IMR-90 (cell line): ENCODE results near the gene FAM47E. TPM values are rescaled to one million over a fixed set of nuclear protein-coding genes. Genes with fewer than 3 reads are reported as not detected.

Experiments used
- ATAC-seq: fragments of 200-7000 bp; cut with Tn5 transposase; 2 replicates; pipeline ENCODE4 v1.9.1; 2020; ENCODE audit warnings: low read depth, mild to moderate bottlenecking, moderate library complexity
- Bru-seq: library from RNA; stranded (reverse); fragments of 400-500 nt; gene quantifications from one replicate; lab custom pipeline; 2021; lab: Mats Ljungman, UMichigan
- BruChase-seq, 2 experiments: library from RNA; stranded (reverse); fragments of 400-500 nt; gene quantifications; one replicate each; lab custom pipeline; 2021; lab: Mats Ljungman, UMichigan
- BruUV-seq: library from RNA; stranded (reverse); fragments of 400-500 nt; replicated peaks from 2 replicates; lab custom pipeline; 2021; lab: Mats Ljungman, UMichigan
- CTCF ChIA-PET: fragments of 300-600 bp; formaldehyde crosslinking; extraction: SDS; loops from one replicate; lab custom pipeline; 2021; ENCODE audit warnings: antibody characterized with exemption; lab: Yijun Ruan, JAX
- POLR2A ChIA-PET: fragments of 300-600 bp; sonication (Branson Sonifier 250); formaldehyde crosslinking; loops from one replicate; lab custom pipeline; 2022; ENCODE audit warnings: antibody characterized with exemption; ENCODE audit not compliant: unreplicated experiment; lab: Charles Lee
- DNase-seq: peaks from one replicate; pipeline ENCODE4 v3.0.0; 2013
- H2AFZ ChIP-seq: replicated peaks from 2 replicates; pipeline ENCODE3; 2013; ENCODE audit warnings: low read length, mild to moderate bottlenecking; ENCODE audit not compliant: poor library complexity
- H2AK5ac ChIP-seq: 2 replicates; pipeline ENCODE4 v1.6.1; 2013; ENCODE audit warnings: low read depth, low read length, inconsistent platforms
- H2AK9ac ChIP-seq: replicated peaks from 2 replicates; pipeline ENCODE3; 2013; ENCODE audit warnings: mild to moderate bottlenecking, low read depth, low read length, moderate library complexity; ENCODE audit not compliant: poor library complexity
- H2BK120ac ChIP-seq: 2 replicates; pipeline ENCODE4 v1.6.1; 2013; ENCODE audit warnings: low read depth, low read length, inconsistent platforms
- H2BK15ac ChIP-seq: 3 replicates; pipeline ENCODE4 v1.6.1; 2013; ENCODE audit warnings: low read depth, low read length, inconsistent platforms
- H2BK20ac ChIP-seq: 2 replicates; pipeline ENCODE4 v1.6.1; 2013; ENCODE audit warnings: low read depth, mild to moderate bottlenecking, inconsistent platforms, low read length, moderate library complexity
- H2BK5ac ChIP-seq: 2 replicates; pipeline ENCODE4 v1.6.1; 2013; ENCODE audit warnings: mild to moderate bottlenecking, low read depth, low read length, inconsistent platforms; ENCODE audit not compliant: poor library complexity, severe bottlenecking
- H3K14ac ChIP-seq: replicated peaks from 2 replicates; pipeline ENCODE4 v1.6.1; 2013; ENCODE audit warnings: low read depth, low read length, inconsistent platforms
- H3K18ac ChIP-seq: 2 replicates; pipeline ENCODE4 v1.6.1; 2013; ENCODE audit warnings: low read depth, low read length, control low read depth
- H3K23ac ChIP-seq: 2 replicates; pipeline ENCODE4 v1.6.1; 2013; ENCODE audit warnings: low read depth, low read length, inconsistent platforms
- H3K27ac ChIP-seq: 2 replicates; pipeline ENCODE4 v1.5.1; 2013; ENCODE audit warnings: mild to moderate bottlenecking, control low read depth, low read length; ENCODE audit not compliant: insufficient read depth
- H3K27me3 ChIP-seq: 2 replicates; pipeline ENCODE4 v1.6.1; 2013; ENCODE audit warnings: low read length; ENCODE audit not compliant: control insufficient read depth, insufficient read depth
- H3K36me3 ChIP-seq: 2 replicates; pipeline ENCODE4 v1.6.1; 2013; ENCODE audit warnings: low read length, mixed read lengths; ENCODE audit not compliant: control insufficient read depth, insufficient read depth
- H3K4ac ChIP-seq: 2 replicates; pipeline ENCODE4 v1.6.1; 2013; ENCODE audit warnings: low read depth, low read length, inconsistent platforms
- H3K4me1 ChIP-seq: 2 replicates; pipeline ENCODE4 v1.6.1; 2013; ENCODE audit warnings: low read length, mixed read lengths; ENCODE audit not compliant: control insufficient read depth, insufficient read depth
- H3K4me2 ChIP-seq: 2 replicates; pipeline ENCODE4 v1.6.1; 2013; ENCODE audit warnings: low read depth, mild to moderate bottlenecking, control low read depth, low read length, moderate library complexity
- H3K4me3 ChIP-seq: 2 replicates; pipeline ENCODE4 v1.5.1; 2013; ENCODE audit warnings: low read depth, mild to moderate bottlenecking, control low read depth, low read length, moderate library complexity; ENCODE audit not compliant: insufficient read depth
- H3K56ac ChIP-seq: 2 replicates; pipeline ENCODE4 v1.6.1; 2013; ENCODE audit warnings: low read length, inconsistent platforms; ENCODE audit not compliant: insufficient read depth; ENCODE audit errors: extremely low read depth
- H3K79me1 ChIP-seq, 2 experiments: 2 replicates each; pipeline ENCODE4 v1.6.1; 2013; ENCODE audit warnings: low read length in 2 of 2, inconsistent platforms in 1 of 2, low read depth in 1 of 2
- H3K9ac ChIP-seq: 2 replicates; pipeline ENCODE4 v1.6.1; 2013; ENCODE audit warnings: low read depth, low read length, control low read depth
- H3K9me1 ChIP-seq: 2 replicates; pipeline ENCODE4 v1.6.1; 2013; ENCODE audit warnings: low read length, inconsistent platforms; ENCODE audit not compliant: insufficient read depth
- H3K9me3 ChIP-seq: 2 replicates; pipeline ENCODE4 v1.6.1; 2013; ENCODE audit warnings: low read length; ENCODE audit not compliant: control insufficient read depth, insufficient read depth
- H4K20me1 ChIP-seq: 2 replicates; pipeline ENCODE4 v1.6.1; 2013; ENCODE audit warnings: low read length, inconsistent platforms; ENCODE audit not compliant: insufficient read depth
- H4K5ac ChIP-seq: 2 replicates; pipeline ENCODE4 v1.6.1; 2013; ENCODE audit warnings: mild to moderate bottlenecking, low read depth, low read length, control low read depth
- H4K8ac ChIP-seq, 2 experiments: 2 replicates each; pipeline ENCODE4 v1.6.1; 2013; ENCODE audit warnings: low read depth in 2 of 2, low read length in 2 of 2, control low read depth in 1 of 2, inconsistent platforms in 1 of 2
- H4K91ac ChIP-seq: 2 replicates; pipeline ENCODE4 v1.6.1; 2013; ENCODE audit warnings: low read depth, low read length, inconsistent platforms; ENCODE audit not compliant: insufficient read depth
- CTCF ChIP-seq: conservative IDR thresholded peaks from 2 replicates; pipeline ENCODE4 v1.5.1; 2012; ENCODE audit warnings: mild to moderate bottlenecking, low read depth, low read length, improper control_type of control experiment
- RFX5 ChIP-seq: IDR thresholded peaks from 2 replicates; pipeline ENCODE4 v1.8.0; 2012; ENCODE audit warnings: low read depth, mild to moderate bottlenecking, low read length, moderate library complexity
- SMC3 ChIP-seq: fragments of 150-350 bp; IDR thresholded peaks from 2 replicates; pipeline ENCODE4 v1.6.1; 2016; ENCODE audit warnings: low read depth, mild to moderate bottlenecking, antibody characterized with exemption, low read length, moderate library complexity
- WGBS, 2 experiments: methylation state at CpG; one replicate each; pipeline versions ENCODE4 v1.1.5 to v1.1.7; 2013; ENCODE audit warnings: missing lambda C conversion rate in 2 of 2; ENCODE audit not compliant: insufficient read length in 1 of 2; ENCODE audit errors: extremely low coverage in 2 of 2; 5-methylcytosine and 5-hydroxymethylcytosine counted together
- dilution Hi-C: fragments of 300-500 bp; cut with HindIII; formaldehyde crosslinking; loops from one replicate; pipeline ENCODE4 v1.14.3; 2018; ENCODE audit warnings: low sequenced_read_pairs; ENCODE audit not compliant: unreplicated experiment
- in situ Hi-C: fragments of 300-500 bp; cut with MboI; formaldehyde crosslinking; loops from 3 replicates; pipeline ENCODE4 v1.14.3; 2019; ENCODE audit warnings: low sequenced_read_pairs, inconsistent platforms, mixed read lengths
- intact Hi-C: fragments of 100-400 bp; cut with micrococcal nuclease; formaldehyde crosslinking; loops from 2 replicates; pipeline ENCODE4 v1.10.0; 2022
- long read RNA-seq: library from polyadenylated mRNA; unstranded; transcript quantifications from one replicate; pipeline ENCODE4 v2.0.0, GENCODE V29; 2021; ENCODE audit not compliant: unreplicated experiment
- polyA plus RNA-seq, 3 experiments: library from polyadenylated mRNA; depleted of rRNA; stranded (reverse); fragments of >200 nt; gene quantifications; 2 replicates each; pipeline ENCODE4 v1.2.3, GENCODE V29; 2012; ENCODE audit warnings: low replicate concordance in 1 of 3
- total RNA-seq: library from RNA; depleted of rRNA; stranded (reverse); fragments of >200 nt; gene quantifications from 2 replicates; pipeline ENCODE4 v1.2.3, GENCODE V29; 2012; rRNA removed

FAM47E gene
- under 0.01 TPM in 1 of 2 replicates, not detected in the other for total RNA-seq
- polyA plus RNA-seq (2012; rRNA removed): 0.05 TPM in 1 of 2 replicates, not detected in the other
- not detected in 2 replicates for polyA plus RNA-seq (2012; cell fraction: cytosol; rRNA removed)
- polyA plus RNA-seq (2012; cell fraction: nucleus; rRNA removed; ENCODE audit: low replicate concordance): 0.02 TPM in 1 of 2 replicates, not detected in the other
- percentile 8 among the genes with signal in this experiment for Bru-seq, nascent RNA
- percentile 15 among the genes with signal in this experiment for BruChase-seq, experiment 1, labeled RNA remaining after a 6-hour chase
- BruChase-seq, experiment 2, labeled RNA remaining after a 2-hour chase: percentile 18 among the genes with signal in this experiment
- long read RNA-seq: 0 reads

- Histone ChIP-seq H2BK20ac (no peak within 1 kb of the TSS), H4K91ac (no peak within 1 kb of the TSS), H4K20me1 (no peaks in the 10 kb centered on the region), H3K27ac (no peak within 1 kb of the TSS), H3K56ac (no peak within 1 kb of the TSS), H2AK5ac (no peak within 1 kb of the TSS), H2AK9ac (peak within 1 kb of the TSS; percentile 13), H3K27me3 (peaks cover 54% of the 10 kb centered on the region), H3K4ac (no peak within 1 kb of the TSS), H3K23ac (0 out of 2 replicates have a peak within 1 kb of the TSS, but pooled peaks have one; percentile 78), H3K4me2 (peak within 1 kb of the TSS; percentile 94), H3K18ac (no peak within 1 kb of the TSS), H3K9ac (no peak within 1 kb of the TSS), H4K5ac (no peak within 1 kb of the TSS), H3K9me1 (no peaks in the 10 kb centered on the region), H3K79me1 (no peaks in the 10 kb centered on the region), H3K36me3 (no peaks in the 10 kb centered on the region), H4K8ac (no peak within 1 kb of the TSS), H2BK15ac (no peak within 1 kb of the TSS), H3K14ac (no peak within 1 kb of the TSS), H3K4me1 (no peaks in the 10 kb centered on the region), H3K4me3 (peak within 1 kb of the TSS; percentile 47), H2BK120ac (no peak within 1 kb of the TSS), H2BK5ac (no peak within 1 kb of the TSS), H2AFZ (peak within 1 kb of the TSS; percentile 89), H3K9me3 (no peaks in the 10 kb centered on the region)
- DNase-seq: peak; percentile 6
- CTCF ChIA-PET: no interaction called here
- peak; percentile 79 for ATAC-seq
- in situ Hi-C loops (no loop called here), dilution Hi-C loops (no loop called here), intact Hi-C loops (loop anchor here (1.0 kb wide), 1 partner anchor 24 kb away; no protein-coding TSS in a partner anchor)
- TF ChIP-seq CTCF: 0 out of 2 replicates have a peak, but pooled peaks have one; percentile 12
- TF ChIP-seq RFX5: peak; percentile 80
- no peak for TF ChIP-seq SMC3
- 6% methylated on average over 20 of the region's 68 CpGs; no CpG with 5 or more reads in 1 of the 2 experiments for WGBS, 2 experiments
- no TSS peak for BruUV-seq
- POLR2A ChIA-PET: no interaction called here
These were observed at the start of gene FAM47E for GRCh38 chr4:76251441-76252270. Gene FAM47E (plus strand): TSS chr4:76251721. CDS start chr4:76251747, 26 bp downstream.
